HCT116 (cell line): ENCODE measurements around the gene VASH2. TPM values are rescaled to one million over a fixed set of nuclear protein-coding genes. Genes with fewer than 3 reads are reported as not detected.

ENCODE experiments used
- ATAC-seq: fragments of 200-7000 bp; cut with Tn5 transposase; 2 replicates; pipeline ENCODE4 v1.9.1; 2020; ENCODE audit warnings: mild to moderate bottlenecking, moderate library complexity
- BruUV-seq: library from RNA; stranded (reverse); fragments of 400-500 nt; replicated peaks from 2 replicates; lab custom pipeline; 2021; lab: Mats Ljungman, UMichigan
- CTCF ChIA-PET: fragments of 300-600 bp; sonication (Branson Sonifier 250); formaldehyde crosslinking; loops from one replicate; lab custom pipeline; 2021; ENCODE audit warnings: antibody characterized with exemption; lab: Charles Lee
- POLR2A ChIA-PET: fragments of 300-600, 350-600 bp; sonication (Branson Sonifier 250); formaldehyde crosslinking; loops from one replicate; lab custom pipeline; 2021; ENCODE audit warnings: antibody characterized with exemption; lab: Charles Lee
- RAD21 ChIA-PET, 2 experiments: fragments of 300-600 bp; sonication (Branson Sonifier 250); formaldehyde crosslinking; loops; one replicate each; lab custom pipeline; 2023; ENCODE audit warnings: low total read pairs in 2 of 2; ENCODE audit not compliant: uncharacterized antibody in 2 of 2, unreplicated experiment in 2 of 2, low non-redundant PET in 1 of 2; lab: Charles Lee
- DNase-seq: peaks from one replicate; pipeline ENCODE4 v3.0.0-alpha.2; 2010; ENCODE audit warnings: low read depth, low spot score
- H2AFZ ChIP-seq: fragments of 200-600 bp; shearing (Covaris generic), sonication (generic); 2 replicates; pipeline ENCODE4 v1.6.1; 2017; ENCODE audit warnings: low read depth, mixed run types, mixed read lengths, antibody characterized with exemption, low read length; ENCODE audit not compliant: poor library complexity, severe bottlenecking
- H3K27ac ChIP-seq: 2 replicates; pipeline ENCODE4 v1.5.1; 2012; ENCODE audit warnings: low read depth, low read length
- H3K27me3 ChIP-seq: fragments of 200-600 bp; sonication (generic); 2 replicates; pipeline ENCODE4 v1.6.1; 2016; ENCODE audit warnings: mixed run types, low read length, mixed read lengths; ENCODE audit not compliant: insufficient read depth
- H3K36me3 ChIP-seq, 2 experiments: fragments of 200-500 bp in 1 of 2; fragments of 200-600 bp in 1 of 2; sonication (Bioruptor generic) in 1 of 2; sonication (generic) in 1 of 2; 2 replicates each; pipeline versions ENCODE4 v1.5.1 to v1.6.1; 2014 to 2016; ENCODE audit warnings: low read length in 2 of 2, inconsistent platforms in 1 of 2, mixed read lengths in 1 of 2, mixed run types in 1 of 2; ENCODE audit not compliant: insufficient read depth in 2 of 2, control insufficient read depth in 1 of 2
- H3K4me1 ChIP-seq, 2 experiments: fragments of 200-600 bp in 1 of 2; sonication (generic) in 1 of 2; 2 replicates each; pipeline versions ENCODE4 v1.5.1 to v1.6.1; 2012 to 2017; ENCODE audit warnings: low read length in 2 of 2, inconsistent platforms in 1 of 2, mild to moderate bottlenecking in 1 of 2, mixed read lengths in 1 of 2, mixed run types in 1 of 2, moderate library complexity in 1 of 2; ENCODE audit not compliant: insufficient read depth in 2 of 2, control insufficient read depth in 1 of 2
- H3K4me2 ChIP-seq: fragments of 200-600 bp; sonication (generic); 2 replicates; pipeline ENCODE4 v1.6.1; 2017; ENCODE audit warnings: mixed run types, low read length, mixed read lengths
- H3K4me3 ChIP-seq, 2 experiments: fragments of 200-600 bp in 1 of 2; sonication (generic) in 1 of 2; replicated peaks in 1 of 2; 2 replicates each; pipeline ENCODE4 v1.5.1; 2011 to 2016; ENCODE audit warnings: low read length in 2 of 2, control low read depth in 1 of 2, low read depth in 1 of 2, mild to moderate bottlenecking in 1 of 2, mixed read lengths in 1 of 2, mixed run types in 1 of 2
- H3K79me2 ChIP-seq: fragments of 200-600 bp; sonication (generic); 2 replicates; pipeline ENCODE4 v1.6.1; 2017; ENCODE audit warnings: mild to moderate bottlenecking, mixed run types, low read length, moderate library complexity, mixed read lengths; ENCODE audit not compliant: insufficient read depth
- H3K9ac ChIP-seq: fragments of 200-600 bp; sonication (generic); 2 replicates; pipeline ENCODE4 v1.6.1; 2016; ENCODE audit warnings: low read length, mixed read lengths
- H3K9me2 ChIP-seq: fragments of 200-600 bp; sonication (generic), shearing (Covaris generic); 2 replicates; pipeline ENCODE4 v1.6.1; 2017; ENCODE audit warnings: mixed run types, mild to moderate bottlenecking, moderate library complexity; ENCODE audit not compliant: insufficient read depth
- H3K9me3 ChIP-seq, 2 experiments: fragments of 200-500 bp in 1 of 2; fragments of 200-600 bp in 1 of 2; sonication (Bioruptor generic) in 1 of 2; sonication (generic) in 1 of 2; 2 replicates each; pipeline ENCODE4 v1.6.1; 2014 to 2017; ENCODE audit warnings: low read length in 2 of 2, mixed read lengths in 2 of 2, inconsistent platforms in 1 of 2, low read depth in 1 of 2, mild to moderate bottlenecking in 1 of 2, mixed run types in 1 of 2, moderate library complexity in 1 of 2; ENCODE audit not compliant: control insufficient read depth in 1 of 2, insufficient read depth in 1 of 2
- H4K20me1 ChIP-seq: fragments of 200-600 bp; sonication (generic), shearing (Covaris generic); 2 replicates; pipeline ENCODE4 v1.6.1; 2017; ENCODE audit warnings: mixed run types, mild to moderate bottlenecking, moderate library complexity; ENCODE audit not compliant: insufficient read depth
- ATF3 ChIP-seq: IDR thresholded peaks from 2 replicates; pipeline ENCODE4 v1.6.1; 2012
- CBX3 ChIP-seq: IDR thresholded peaks from 2 replicates; pipeline ENCODE4 v1.6.1; 2012; ENCODE audit warnings: low read depth
- CEBPB ChIP-seq: IDR thresholded peaks from 2 replicates; pipeline ENCODE4 v1.6.1; 2012; ENCODE audit warnings: low read depth
- CTCF ChIP-seq, 3 experiments: fragments of 200-600 bp in 1 of 3; sonication (generic) in 1 of 3; IDR thresholded peaks in 2 of 3; conservative IDR thresholded peaks in 1 of 3; 2 replicates each; pipeline ENCODE4 v1.5.1; 2012 to 2017; ENCODE audit warnings: low read depth in 2 of 3, low read length in 2 of 3, antibody characterized with exemption in 1 of 3, borderline replicate concordance in 1 of 3, control low read depth in 1 of 3, mild to moderate bottlenecking in 1 of 3, mixed read lengths in 1 of 3, mixed run types in 1 of 3, moderate library complexity in 1 of 3; ENCODE audit not compliant: insufficient read depth in 1 of 3
- EGR1 ChIP-seq: IDR thresholded peaks from 2 replicates; pipeline ENCODE4 v1.6.1; 2012; ENCODE audit warnings: low read depth
- EZH2 ChIP-seq: fragments of 200-600 bp; sonication (generic); IDR thresholded peaks from 2 replicates; pipeline ENCODE4 v1.6.1; 2017; ENCODE audit warnings: antibody characterized with exemption, mixed run types
- EZH2phosphoT487 ChIP-seq: fragments of 200-600 bp; IDR thresholded peaks from 2 replicates; pipeline ENCODE4 v1.6.1; 2018; ENCODE audit warnings: antibody characterized with exemption, borderline replicate concordance
- FOSL1 ChIP-seq: IDR thresholded peaks from 2 replicates; pipeline ENCODE4 v1.6.1; 2012; ENCODE audit warnings: low read depth
- JUND ChIP-seq: IDR thresholded peaks from 2 replicates; pipeline ENCODE4 v1.6.1; 2012
- POLR2AphosphoS5 ChIP-seq: IDR thresholded peaks from 2 replicates; pipeline ENCODE4 v1.6.1; 2011; ENCODE audit warnings: mild to moderate bottlenecking, low read depth, low read length, moderate library complexity
- RAD21 ChIP-seq: IDR thresholded peaks from 2 replicates; pipeline ENCODE4 v1.6.1; 2012; ENCODE audit warnings: low read depth, mild to moderate bottlenecking
- SP1 ChIP-seq: IDR thresholded peaks from 2 replicates; pipeline ENCODE4 v1.6.1; 2012; ENCODE audit warnings: low read depth
- SRF ChIP-seq: IDR thresholded peaks from 2 replicates; pipeline ENCODE4 v1.6.1; 2012; ENCODE audit warnings: low read depth
- ZFX ChIP-seq: fragments of 450-650 bp; IDR thresholded peaks from 2 replicates; pipeline ENCODE4 v1.6.1; 2017
- intact Hi-C: fragments of 100-400 bp; cut with micrococcal nuclease; formaldehyde crosslinking; loops from 2 replicates; pipeline ENCODE4 v1.10.0; 2022
- total RNA-seq: library from RNA; stranded (reverse); gene quantifications from one replicate; pipeline ENCODE4 v1.2.1, GENCODE V29; 2021; ENCODE audit not compliant: unreplicated experiment
- TF ChIP-seq, protein P1 (sequence below): IDR thresholded peaks from 2 replicates; pipeline ENCODE4 v1.6.1; 2011; ENCODE audit warnings: mild to moderate bottlenecking, low read length, moderate library complexity; ENCODE audit not compliant: insufficient replicate concordance; ENCODE audit errors: extremely low read depth

Gene VASH2
- total RNA-seq, 1 experiment from 2014 or later, result 5.7 TPM

- Histone ChIP-seq H2AFZ (no peak overlapping the region), H3K4me3 (no peak overlapping the region), H3K4me2 (no peak overlapping the region), H3K36me3 (no peaks in the 10 kb centered on the region), H3K27ac (no peak overlapping the region), H3K9me2 (no peaks in the 10 kb centered on the region), H3K27me3 (no peaks in the 10 kb centered on the region), H3K79me2 (no peaks in the 10 kb centered on the region), H3K9ac (no peak overlapping the region), H3K9me3 (no peaks in the 10 kb centered on the region), H3K4me1 (no peaks in the 10 kb centered on the region), H4K20me1 (no peaks in the 10 kb centered on the region)
- ChIA-PET RAD21 (no interaction called here), CTCF (no interaction called here), POLR2A (no interaction called here)
- DNase-seq, result no peak
- BruUV-seq, result no TSS peak
- ATAC-seq, result no peak
- TF ChIP-seq SRF (no peak), CEBPB (no peak), CBX3 (no peak), EZH2 (no peak), ATF3 (no peak), RAD21 (no peak), SP1 (no peak), EZH2phosphoT487 (no peak), EGR1 (no peak), CTCF (IDR thresholded peaks at IDR 0.05 in 2 of 3, conservative IDR thresholded peaks at IDR 0.05 in 1 of 3; ENCODE audit: borderline replicate concordance in 1 of 3, insufficient read depth in 1 of 3, low read depth in 2 of 3, low read length in 2 of 3) (no peak)
- intact Hi-C loops, result no loop called here
These were observed 31.5 kb upstream of the VASH2 start for GRCh38 chr1:212918824-212919223.

- DNase-seq (no peak), ATAC-seq (no peak)
- no peak overlapping the region for H3K27ac ChIP-seq
- H3K27me3 ChIP-seq, result no peaks in the 10 kb centered on the region
- no peaks in the 10 kb centered on the region for H3K79me2 ChIP-seq
- intact Hi-C loops, result no loop called here
- no peak overlapping the region for H3K4me3 ChIP-seq
- no peaks in the 10 kb centered on the region for H3K9me3 ChIP-seq
- RAD21 ChIA-PET, result no interaction called here
- H3K9me2 ChIP-seq, result no peaks in the 10 kb centered on the region
- POLR2A ChIA-PET, result no interaction called here
- no peaks in the 10 kb centered on the region for H3K36me3 ChIP-seq
- no peak overlapping the region for H3K9ac ChIP-seq
- H3K4me2 ChIP-seq, result no peak overlapping the region
- no peaks in the 10 kb centered on the region for H4K20me1 ChIP-seq
- no peak overlapping the region for H2AFZ ChIP-seq
- BruUV-seq, result no TSS peak
- H3K4me1 ChIP-seq, result no peaks in the 10 kb centered on the region
- CTCF ChIA-PET, result no interaction called here
- no peak for TF ChIP-seq RAD21
- no peak for TF ChIP-seq SP1
- TF ChIP-seq, protein P1, sequence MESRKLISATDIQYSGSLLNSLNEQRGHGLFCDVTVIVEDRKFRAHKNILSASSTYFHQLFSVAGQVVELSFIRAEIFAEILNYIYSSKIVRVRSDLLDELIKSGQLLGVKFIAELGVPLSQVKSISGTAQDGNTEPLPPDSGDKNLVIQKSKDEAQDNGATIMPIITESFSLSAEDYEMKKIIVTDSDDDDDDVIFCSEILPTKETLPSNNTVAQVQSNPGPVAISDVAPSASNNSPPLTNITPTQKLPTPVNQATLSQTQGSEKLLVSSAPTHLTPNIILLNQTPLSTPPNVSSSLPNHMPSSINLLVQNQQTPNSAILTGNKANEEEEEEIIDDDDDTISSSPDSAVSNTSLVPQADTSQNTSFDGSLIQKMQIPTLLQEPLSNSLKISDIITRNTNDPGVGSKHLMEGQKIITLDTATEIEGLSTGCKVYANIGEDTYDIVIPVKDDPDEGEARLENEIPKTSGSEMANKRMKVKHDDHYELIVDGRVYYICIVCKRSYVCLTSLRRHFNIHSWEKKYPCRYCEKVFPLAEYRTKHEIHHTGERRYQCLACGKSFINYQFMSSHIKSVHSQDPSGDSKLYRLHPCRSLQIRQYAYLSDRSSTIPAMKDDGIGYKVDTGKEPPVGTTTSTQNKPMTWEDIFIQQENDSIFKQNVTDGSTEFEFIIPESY, result no peak
- TF ChIP-seq POLR2AphosphoS5, result no peak
- no peak for TF ChIP-seq ZFX
- TF ChIP-seq FOSL1, result no peak
- TF ChIP-seq CEBPB, result no peak
- TF ChIP-seq JUND, result no peak
- TF ChIP-seq EZH2phosphoT487, result no peak
- no peak for TF ChIP-seq CTCF (IDR thresholded peaks at IDR 0.05 in 2 of 3, conservative IDR thresholded peaks at IDR 0.05 in 1 of 3; ENCODE audit: borderline replicate concordance in 1 of 3, insufficient read depth in 1 of 3, low read depth in 2 of 3, low read length in 2 of 3)
These were observed 30.1 kb upstream of the VASH2 start for GRCh38 chr1:212920246-212920645.
